ENCODE measurements around the gene RAMP3.

DNA sequence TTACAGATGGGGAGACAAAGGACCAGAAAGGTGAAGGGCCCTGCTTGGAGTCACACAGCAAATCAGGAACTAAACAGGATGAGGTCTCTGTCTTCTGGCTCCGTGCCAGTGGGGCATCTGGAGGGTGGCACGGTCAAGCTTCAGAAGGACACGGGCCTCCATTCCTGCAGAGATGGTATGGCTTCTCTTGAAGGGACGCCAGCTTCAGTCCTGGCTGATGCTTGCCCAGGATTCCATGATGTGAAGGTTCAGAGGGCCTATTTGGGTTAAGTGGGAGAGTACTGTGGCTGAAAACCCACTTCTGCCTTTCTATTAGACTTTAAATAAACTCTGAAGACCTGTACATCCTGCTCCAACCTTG, 6.1 kb downstream of the RAMP3 start:
- TF ChIP-seq, protein P1, sequence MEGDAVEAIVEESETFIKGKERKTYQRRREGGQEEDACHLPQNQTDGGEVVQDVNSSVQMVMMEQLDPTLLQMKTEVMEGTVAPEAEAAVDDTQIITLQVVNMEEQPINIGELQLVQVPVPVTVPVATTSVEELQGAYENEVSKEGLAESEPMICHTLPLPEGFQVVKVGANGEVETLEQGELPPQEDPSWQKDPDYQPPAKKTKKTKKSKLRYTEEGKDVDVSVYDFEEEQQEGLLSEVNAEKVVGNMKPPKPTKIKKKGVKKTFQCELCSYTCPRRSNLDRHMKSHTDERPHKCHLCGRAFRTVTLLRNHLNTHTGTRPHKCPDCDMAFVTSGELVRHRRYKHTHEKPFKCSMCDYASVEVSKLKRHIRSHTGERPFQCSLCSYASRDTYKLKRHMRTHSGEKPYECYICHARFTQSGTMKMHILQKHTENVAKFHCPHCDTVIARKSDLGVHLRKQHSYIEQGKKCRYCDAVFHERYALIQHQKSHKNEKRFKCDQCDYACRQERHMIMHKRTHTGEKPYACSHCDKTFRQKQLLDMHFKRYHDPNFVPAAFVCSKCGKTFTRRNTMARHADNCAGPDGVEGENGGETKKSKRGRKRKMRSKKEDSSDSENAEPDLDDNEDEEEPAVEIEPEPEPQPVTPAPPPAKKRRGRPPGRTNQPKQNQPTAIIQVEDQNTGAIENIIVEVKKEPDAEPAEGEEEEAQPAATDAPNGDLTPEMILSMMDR (IDR thresholded peaks at IDR 0.05 in 4 of 5, conservative IDR thresholded peaks at IDR 0.05 in 1 of 5), result no peak
- TF ChIP-seq POLR2A (IDR thresholded peaks at IDR 0.05), result no peak
